Lower leg skin (tissue), 3 donors: ENCODE data around the gene RNF14.

Source experiments
- CTCF ChIP-seq, 3 donors: fragments of 450-650 bp; IDR thresholded peaks; one replicate each; pipeline ENCODE4 v1.5.1; 2016; ENCODE audit warnings: antibody characterized with exemption in 3 of 3, mild to moderate bottlenecking in 3 of 3, moderate library complexity in 2 of 3
- POLR2A ChIP-seq, 2 donors: fragments of 450-650 bp; IDR thresholded peaks; one replicate each; pipeline ENCODE4 v1.6.1; 2016 to 2017; ENCODE audit warnings: antibody characterized with exemption in 2 of 2, mild to moderate bottlenecking in 1 of 2, moderate library complexity in 1 of 2

- TF ChIP-seq CTCF (IDR thresholded peaks at IDR 0.05): no peak
- TF ChIP-seq POLR2A (IDR thresholded peaks at IDR 0.05): no peak
Measured at GRCh38 chr5:142032747-142033631, 64.1 kb downstream of the RNF14 start.
